GM21717 (cell line): ENCODE measurements around the gene CDHR5.
A peak's percentile ranks its signal among the peaks of the same experiment; 100 is the strongest.
"Not testable (repeated sequence)": the region's sequence is repeated elsewhere in the genome, so short reads cannot be mapped to it uniquely, and the experiment has no call there.

Experiments
- ATAC-seq: cut with Tn5 transposase; IDR thresholded peaks from one replicate; pipeline ENCODE4 v1.9.1; 2021; ENCODE audit warnings: mild to moderate bottlenecking, moderate library complexity; ENCODE audit not compliant: unreplicated experiment

Gene CDHR5

GRCh38 chr11:590997-591396, 33.8 kb downstream of the CDHR5 start:
- no peak for ATAC-seq

GRCh38 chr11:589798-590197, 35.0 kb downstream of the CDHR5 start:
- no peak for ATAC-seq

- no peak for ATAC-seq
These were observed 36.8 kb downstream of the CDHR5 start for GRCh38 chr11:587978-588380.

- ATAC-seq: no peak
These were observed 37.2 kb downstream of the CDHR5 start for GRCh38 chr11:587546-587945.

GRCh38 chr11:586376-587316, 38.1 kb downstream of the CDHR5 start:
- no peak for ATAC-seq

GRCh38 chr11:584287-584686, 40.5 kb downstream of the CDHR5 start:
- no peak for ATAC-seq

- ATAC-seq: no peak
These were observed 43.0 kb downstream of the CDHR5 start for GRCh38 chr11:581752-582151.

GRCh38 chr11:581342-581741, 43.4 kb downstream of the CDHR5 start:
- no peak for ATAC-seq

GRCh38 chr11:579830-580601, 44.7 kb downstream of the CDHR5 start:
- ATAC-seq: no peak

GRCh38 chr11:578276-579035, 46.3 kb downstream of the CDHR5 start:
- ATAC-seq: no peak

- no peak for ATAC-seq
These were observed 47.2 kb downstream of the CDHR5 start for GRCh38 chr11:577611-577894.

GRCh38 chr11:576811-577610, 47.7 kb downstream of the CDHR5 start:
- no peak for ATAC-seq

GRCh38 chr11:575996-576768, 48.6 kb downstream of the CDHR5 start, which contains the start of gene PHRF1:
PHRF1 (plus strand) TSS chr11:576470; CDS start chr11:581513, 5,043 bp downstream.
- ATAC-seq: peak; percentile 68

GRCh38 chr11:575313-575995, 49.3 kb downstream of the CDHR5 start:
- ATAC-seq: peak; percentile 28

- ATAC-seq: no peak
These were observed 50.0 kb downstream of the CDHR5 start for GRCh38 chr11:574632-575312.

GRCh38 chr11:574031-574570, 50.7 kb downstream of the CDHR5 start:
- not testable (repeated sequence) for ATAC-seq

GRCh38 chr11:573146-573759, 51.5 kb downstream of the CDHR5 start:
- ATAC-seq: no peak

- ATAC-seq: no peak
These were observed 53.0 kb downstream of the CDHR5 start for GRCh38 chr11:571802-572185.
